H1 (cell line): Measurements from ENCODE around the gene SFXN2. TPM values are rescaled to one million over a fixed set of nuclear protein-coding genes. Genes with fewer than 3 reads are reported as not detected.

Source experiments
- ATF2 ChIP-seq: IDR thresholded peaks from 2 replicates; pipeline ENCODE4 v1.6.1; 2012; ENCODE audit warnings: low read length, inconsistent platforms
- CHD2 ChIP-seq: IDR thresholded peaks from 2 replicates; pipeline ENCODE4 v1.6.1; 2012; ENCODE audit warnings: low read length, improper control_type of control experiment
- EP300 ChIP-seq, 2 experiments: IDR thresholded peaks; 1 replicate in 1 of 2; 2 replicates in 1 of 2; pipeline ENCODE4 v1.6.1; 2011 to 2012; ENCODE audit warnings: low read depth in 2 of 2, low read length in 2 of 2, mild to moderate bottlenecking in 2 of 2, borderline replicate concordance in 1 of 2, inconsistent platforms in 1 of 2, moderate library complexity in 1 of 2
- HDAC2 ChIP-seq, 2 experiments: fragments of 300-600 bp in 1 of 2; sonication (generic) in 1 of 2; IDR thresholded peaks; 2 replicates each; pipeline ENCODE4 v1.6.1; 2011 to 2012; ENCODE audit warnings: low read depth in 2 of 2, low read length in 2 of 2, mild to moderate bottlenecking in 2 of 2, moderate library complexity in 2 of 2, borderline replicate concordance in 1 of 2, inconsistent platforms in 1 of 2
- MAFK ChIP-seq: IDR thresholded peaks from 2 replicates; pipeline ENCODE4 v1.6.1; 2012; ENCODE audit warnings: low read depth, mild to moderate bottlenecking, improper control_type of control experiment, low read length
- POU5F1 ChIP-seq: IDR thresholded peaks from 2 replicates; pipeline ENCODE4 v1.6.1; 2011; ENCODE audit warnings: low read depth, mild to moderate bottlenecking, low read length, moderate library complexity
- SIN3A ChIP-seq, 2 experiments: IDR thresholded peaks in 1 of 2; conservative IDR thresholded peaks in 1 of 2; 2 replicates each; pipeline ENCODE4 v1.6.1; 2011 to 2012; ENCODE audit warnings: low read length in 2 of 2, improper control_type of control experiment in 1 of 2, low read depth in 1 of 2, mild to moderate bottlenecking in 1 of 2
- SIX5 ChIP-seq: IDR thresholded peaks from 2 replicates; pipeline ENCODE4 v1.6.1; 2011; ENCODE audit warnings: mild to moderate bottlenecking, low read depth, low read length
- polyA plus RNA-seq, 7 experiments: library from polyadenylated mRNA; depleted of rRNA in 3 of 7; stranded (reverse) in 5 of 7; unstranded in 2 of 7; fragments of >200 nt in 5 of 7; fragments of 200-250 nt in 2 of 7; gene quantifications; 1 replicate in 5 of 7; 2 replicates in 1 of 7; 4 replicates in 1 of 7; pipeline versions ENCODE4 v1.2.1 to v1.2.3, GENCODE V29; 2011 to 2013; ENCODE audit warnings: missing spikeins in 2 of 7, mixed read lengths in 2 of 7
- total RNA-seq: library from RNA; stranded (reverse); fragmentation: NEBNext Ultra II Directional; extraction: Animal tissue kit (Norgen Biotek cat#: 25700); gene quantifications from 2 replicates; pipeline ENCODE4 v1.2.1, GENCODE V29; 2021

Gene SFXN2
- total and polyA plus RNA-seq, 2 of the 8 experiments (the other 6 are each of a cell fraction or from before 2014, with no cell fraction given): 20.5 to 23.5 TPM

DNA sequence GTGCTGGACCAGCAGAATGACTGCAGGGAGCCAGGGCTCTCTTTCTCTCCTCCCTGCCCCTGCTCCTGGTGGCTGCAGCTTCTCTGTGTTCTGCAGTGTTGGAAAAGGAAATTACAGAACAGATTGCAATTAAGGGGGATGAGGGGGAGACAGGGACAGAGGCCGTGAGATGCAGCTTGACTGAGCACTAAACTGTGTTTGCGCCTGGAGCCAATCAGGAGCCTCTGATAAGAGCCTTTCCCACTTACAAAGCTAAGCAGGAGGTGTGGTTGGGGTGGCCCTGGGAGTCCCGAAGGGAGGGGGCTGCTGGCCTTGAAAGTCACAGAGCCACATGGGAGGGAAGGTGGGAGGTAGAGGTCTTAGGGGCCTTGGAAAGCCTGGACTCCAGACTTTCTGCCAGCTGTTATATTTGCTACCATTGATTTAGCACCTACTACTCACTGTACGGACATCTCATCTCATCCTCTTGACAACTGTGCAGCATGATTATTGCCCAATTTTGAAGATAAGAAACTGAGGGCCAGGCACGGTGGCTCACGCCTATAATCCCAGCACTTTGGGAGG, 43.5 kb upstream of the SFXN2 start (continued):
- TF ChIP-seq ATF2 (no peak), POU5F1 (no peak), SIN3A (conservative IDR thresholded peaks at IDR 0.05 in 1 of 2, IDR thresholded peaks at IDR 0.05 in 1 of 2; ENCODE audit: low read depth in 1 of 2, low read length in 2 of 2) (no peak), MAFK (no peak), SIX5 (no peak), EP300 (IDR thresholded peaks at IDR 0.05; ENCODE audit: borderline replicate concordance in 1 of 2, low read depth in 2 of 2, low read length in 2 of 2) (no peak), CHD2 (no peak), HDAC2 (IDR thresholded peaks at IDR 0.05; ENCODE audit: borderline replicate concordance in 1 of 2, low read depth in 2 of 2, low read length in 2 of 2) (no peak)
